Neural progenitor cell (in vitro differentiated cells): ENCODE measurements around the gene ASB2. TPM values are rescaled to one million over a fixed set of nuclear protein-coding genes. Genes with fewer than 3 reads are reported as not detected.

Experiments
- DNase-seq: peaks from one replicate; pipeline ENCODE4 v3.0.0-alpha.2; 2016; ENCODE audit warnings: low spot score
- H2AFZ ChIP-seq: fragments of 200-600 bp; sonication (generic); replicated peaks from 2 replicates; pipeline ENCODE4 v1.6.1; 2016; ENCODE audit warnings: antibody characterized with exemption
- H3F3A ChIP-seq: fragments of 200-600 bp; sonication (generic); 2 replicates; pipeline ENCODE4 v1.6.1; 2016; ENCODE audit warnings: antibody characterized with exemption, low read depth
- H3K27ac ChIP-seq: fragments of 200-600 bp; sonication (generic); 2 replicates; pipeline ENCODE4 v1.5.1; 2016; ENCODE audit warnings: mild to moderate bottlenecking
- H3K27me3 ChIP-seq: fragments of 200-600 bp; sonication (generic); 2 replicates; pipeline ENCODE4 v1.6.1; 2016; ENCODE audit warnings: mild to moderate bottlenecking, moderate library complexity
- H3K36me3 ChIP-seq: fragments of 200-600 bp; sonication (generic); 2 replicates; pipeline ENCODE4 v1.5.1; 2016
- H3K4me1 ChIP-seq: fragments of 200-600 bp; sonication (generic); 2 replicates; pipeline ENCODE4 v1.6.1; 2016; ENCODE audit warnings: mixed run types
- H3K4me2 ChIP-seq: fragments of 200-600 bp; sonication (generic); 2 replicates; pipeline ENCODE4 v1.6.1; 2016
- H3K4me3 ChIP-seq: fragments of 200-600 bp; sonication (generic); 2 replicates; pipeline ENCODE4 v1.5.1; 2016
- H3K79me2 ChIP-seq: fragments of 200-600 bp; sonication (generic); 2 replicates; pipeline ENCODE4 v1.6.1; 2016; ENCODE audit warnings: low read depth
- H3K9ac ChIP-seq: fragments of 200-600 bp; sonication (generic); 2 replicates; pipeline ENCODE4 v1.6.1; 2016
- H3K9me3 ChIP-seq: fragments of 200-600 bp; sonication (generic); 2 replicates; pipeline ENCODE4 v1.5.1; 2016; ENCODE audit warnings: low read depth
- H4K20me1 ChIP-seq: fragments of 200-600 bp; sonication (generic); 2 replicates; pipeline ENCODE4 v1.6.1; 2016; ENCODE audit warnings: low read depth
- H3K27ac Mint-ChIP-seq: 3 replicates; pipeline ENCODE4 v1.8.0; 2021; ENCODE audit warnings: mixed read lengths
- H3K27me3 Mint-ChIP-seq: 2 replicates; pipeline ENCODE4 v1.8.0; 2022; ENCODE audit warnings: low read depth, mild to moderate bottlenecking, inconsistent platforms, moderate library complexity, mixed read lengths; ENCODE audit not compliant: insufficient read depth
- H3K36me3 Mint-ChIP-seq: 3 replicates; pipeline ENCODE4 v1.8.0; 2021; ENCODE audit warnings: mixed read lengths
- H3K4me1 Mint-ChIP-seq: 3 replicates; pipeline ENCODE4 v1.8.0; 2021; ENCODE audit warnings: mixed read lengths
- H3K4me3 Mint-ChIP-seq: 3 replicates; pipeline ENCODE4 v1.8.0; 2021; ENCODE audit warnings: mild to moderate bottlenecking, moderate library complexity, mixed read lengths
- H3K9me3 Mint-ChIP-seq: 3 replicates; pipeline ENCODE4 v1.8.0; 2020; ENCODE audit warnings: mixed read lengths
- CTCF ChIP-seq: fragments of 200-600 bp; sonication (generic); IDR thresholded peaks from 2 replicates; pipeline ENCODE4 v1.5.1; 2017; ENCODE audit warnings: antibody characterized with exemption, mild to moderate bottlenecking
- EZH2 ChIP-seq: fragments of 200-600 bp; sonication (generic); IDR thresholded peaks from 2 replicates; pipeline ENCODE4 v1.6.1; 2017; ENCODE audit warnings: antibody characterized with exemption, mild to moderate bottlenecking, moderate library complexity
- EZH2phosphoT487 ChIP-seq: fragments of 200-600 bp; sonication (generic); IDR thresholded peaks from 2 replicates; pipeline ENCODE4 v1.6.1; 2017; ENCODE audit warnings: antibody characterized with exemption
- total RNA-seq: library from RNA; depleted of rRNA; stranded (reverse); fragments of >200 nt; gene quantifications from 2 replicates; pipeline ENCODE4 v1.2.3, GENCODE V29; 2015; ENCODE audit warnings: low replicate concordance

Gene ASB2
- total RNA-seq, 1 donor from 2014 or later = not detected

- no peak overlapping the region for H3K9ac ChIP-seq
- H3K79me2 ChIP-seq = no peaks in the 10 kb centered on the region
- no peaks in the 10 kb centered on the region for H3K9me3 ChIP-seq
- no peaks in the 10 kb centered on the region for H3K36me3 ChIP-seq
- H3K4me1 ChIP-seq = no peaks in the 10 kb centered on the region
- Mint-ChIP-seq H3K27me3 (peaks cover 10% of the 10 kb centered on the region), H3K27ac (peak overlapping the region; percentile 1), H3K9me3 (no peaks in the 10 kb centered on the region), H3K4me3 (peak overlapping the region; percentile 1), H3K4me1 (peaks cover 12% of the 10 kb centered on the region), H3K36me3 (peaks cover 2% of the 10 kb centered on the region)
- no peak overlapping the region for H3K4me3 ChIP-seq
- no peak for DNase-seq
- H3F3A ChIP-seq = no peaks in the 10 kb centered on the region
- TF ChIP-seq EZH2 (no peak), CTCF (no peak), EZH2phosphoT487 (no peak)
- H2AFZ ChIP-seq = no peak overlapping the region
- H3K27me3 ChIP-seq = peaks cover 9% of the 10 kb centered on the region
- no peak overlapping the region for H3K4me2 ChIP-seq
- no peaks in the 10 kb centered on the region for H4K20me1 ChIP-seq
- no peak overlapping the region for H3K27ac ChIP-seq
Observed at GRCh38 chr14:94003397-94003796, 27.0 kb upstream of the ASB2 start.

GRCh38 chr14:94001501-94002396 lies 25.4 kb upstream of the ASB2 start:
- Histone ChIP-seq H4K20me1 (no peaks in the 10 kb centered on the region), H3K36me3 (no peaks in the 10 kb centered on the region), H2AFZ (no peak overlapping the region), H3K4me3 (no peak overlapping the region), H3K9me3 (no peaks in the 10 kb centered on the region), H3K27me3 (peaks cover 9% of the 10 kb centered on the region), H3K9ac (no peak overlapping the region), H3K4me1 (no peaks in the 10 kb centered on the region), H3K79me2 (no peaks in the 10 kb centered on the region), H3K27ac (no peak overlapping the region), H3F3A (no peaks in the 10 kb centered on the region), H3K4me2 (no peak overlapping the region)
- H3K27ac Mint-ChIP-seq = no peak overlapping the region
- no peaks in the 10 kb centered on the region for H3K9me3 Mint-ChIP-seq
- TF ChIP-seq EZH2phosphoT487 (no peak), CTCF (peak; percentile 96)
- peaks cover 13% of the 10 kb centered on the region for H3K4me1 Mint-ChIP-seq
- DNase-seq = peak; percentile 84
- H3K27me3 Mint-ChIP-seq = peaks cover 10% of the 10 kb centered on the region
- peak overlapping the region; percentile 27 for H3K4me3 Mint-ChIP-seq
- H3K36me3 Mint-ChIP-seq = peaks cover 2% of the 10 kb centered on the region

GRCh38 chr14:94001016-94001415 lies 24.6 kb upstream of the ASB2 start:
- H3K27me3 Mint-ChIP-seq = peaks cover 8% of the 10 kb centered on the region

More at GRCh38 chr14:94001016-94001415, 24.6 kb upstream of the ASB2 start:
- no peak overlapping the region for H3K4me3 Mint-ChIP-seq
- H3K36me3 ChIP-seq = no peaks in the 10 kb centered on the region
- no peaks in the 10 kb centered on the region for H3K9me3 Mint-ChIP-seq
- H3K79me2 ChIP-seq = no peaks in the 10 kb centered on the region
- H3K4me2 ChIP-seq = no peak overlapping the region
- TF ChIP-seq EZH2phosphoT487 (no peak), EZH2 (no peak), CTCF (no peak)
- H3F3A ChIP-seq = no peaks in the 10 kb centered on the region
- H3K4me1 ChIP-seq = no peaks in the 10 kb centered on the region
- peaks cover 9% of the 10 kb centered on the region for H3K27me3 ChIP-seq
- H2AFZ ChIP-seq = no peak overlapping the region
- no peak overlapping the region for H3K27ac ChIP-seq
- H3K4me1 Mint-ChIP-seq = peaks cover 14% of the 10 kb centered on the region
- H3K9ac ChIP-seq = no peak overlapping the region
- H3K27ac Mint-ChIP-seq = no peak overlapping the region
- H3K4me3 ChIP-seq = no peak overlapping the region
- peaks cover 2% of the 10 kb centered on the region for H3K36me3 Mint-ChIP-seq
- no peak for DNase-seq
- H4K20me1 ChIP-seq = no peaks in the 10 kb centered on the region
- no peaks in the 10 kb centered on the region for H3K9me3 ChIP-seq
